Frontal cortex (tissue), 4 donors: ENCODE results near the gene TTC39A. TPM values are rescaled to one million over a fixed set of nuclear protein-coding genes. Genes with fewer than 3 reads are reported as not detected.
"Not testable (repeated sequence)": the region's sequence is repeated elsewhere in the genome, so short reads cannot be mapped to it uniquely, and the experiment has no call there.

Experiments used
- DNase-seq, 2 donors: peaks; one replicate each; pipeline ENCODE4 v3.0.0; 2012; ENCODE audit warnings: low spot score in 2 of 2
- FAIRE-seq: peaks from 2 replicates; lab custom pipeline; 2012; peaks lifted over from hg19 to GRCh38; lab: Jason Lieb, UNC
- total RNA-seq: library from RNA; depleted of rRNA; stranded (reverse); fragments of >200 nt; gene quantifications from one replicate; pipeline ENCODE4 v1.2.3, GENCODE V29; 2014
- donor health status: control.
- donor health status: control.
- donor health status: control.

TTC39A gene
- total RNA-seq, 1 donor from 2014 or later, result 1.2 TPM

- FAIRE-seq (no peak), DNase-seq (no peak)
Observed at GRCh38 chr1:51341876-51342496, 11.6 kb upstream of the TTC39A start.

GRCh38 chr1:51340380-51340779 lies 10.0 kb upstream of the TTC39A start:
- DNase-seq (no peak), FAIRE-seq (no peak)

- FAIRE-seq (no peak), DNase-seq (no peak)
Observed at GRCh38 chr1:51336711-51337110, 6.3 kb upstream of the TTC39A start.

DNA sequence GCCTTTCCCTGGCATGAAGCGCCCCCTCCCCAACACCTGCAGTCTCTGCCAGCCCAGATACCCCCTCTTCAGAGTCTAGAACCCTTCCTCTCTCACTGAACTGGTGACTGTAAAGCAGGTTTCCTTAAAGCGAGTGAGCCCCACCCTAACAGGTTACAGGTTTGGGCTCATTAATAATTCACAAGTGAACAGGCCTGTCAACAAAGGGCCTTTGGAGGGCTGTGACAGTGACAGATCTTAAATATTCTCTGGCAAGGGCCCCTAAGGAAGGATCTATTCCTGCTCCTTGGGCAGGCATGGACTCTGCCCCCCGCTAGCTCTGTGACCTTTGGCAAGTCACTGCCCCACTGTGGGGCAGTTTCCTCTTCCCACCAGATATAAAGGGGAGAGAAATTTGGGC lies 5.6 kb upstream of the TTC39A start:
- FAIRE-seq (no peak), DNase-seq (no peak)

GRCh38 chr1:51331206-51332100 lies 1.1 kb upstream of the TTC39A start:
- DNase-seq (peak in 1 of 2 donors; percentile 67), FAIRE-seq (no peak)

GRCh38 chr1:51329443-51330325 lies 678 bp downstream of the TTC39A start:
- FAIRE-seq (no peak), DNase-seq (no peak)

DNA sequence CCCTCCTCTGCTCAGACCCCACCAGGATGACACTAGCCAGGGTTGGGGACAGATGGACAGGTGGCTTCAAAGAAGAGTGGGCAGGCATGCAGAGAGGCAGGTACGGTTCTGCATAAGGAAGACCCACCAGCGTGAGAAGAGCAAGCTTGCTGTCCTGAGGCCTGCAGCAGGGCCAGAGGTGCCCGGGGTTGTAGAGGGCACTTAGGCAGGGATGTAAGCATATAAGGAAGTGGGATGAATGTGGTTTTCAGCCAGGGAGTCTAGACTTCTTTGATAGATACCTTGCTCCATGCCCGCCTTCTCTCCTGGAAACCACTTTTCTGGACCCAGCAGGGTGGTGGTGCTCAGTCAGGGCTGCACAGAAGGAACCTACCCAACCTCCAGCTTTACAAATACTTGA lies 1.4 kb downstream of the TTC39A start:
- no peak for DNase-seq
- FAIRE-seq, result no peak

DNA sequence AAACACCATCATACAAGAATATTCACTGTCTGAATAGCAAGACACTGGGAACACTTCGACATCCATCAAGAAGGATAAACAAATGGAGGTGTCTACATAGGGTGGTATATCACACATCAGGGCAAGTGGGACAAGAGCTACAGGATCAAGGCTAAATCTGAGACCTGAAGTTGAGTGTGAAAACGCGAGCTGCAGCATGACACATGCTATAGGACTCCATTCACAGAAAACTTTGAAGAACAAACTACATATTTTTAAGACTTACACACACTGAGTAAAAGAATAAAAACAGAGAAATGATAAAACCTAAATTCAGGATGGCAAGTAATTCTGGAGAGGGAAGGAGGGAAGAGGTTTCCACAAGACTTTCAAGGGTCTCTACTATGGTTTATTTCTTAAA lies 2.1 kb downstream of the TTC39A start:
- no peak for FAIRE-seq
- no peak for DNase-seq

DNA sequence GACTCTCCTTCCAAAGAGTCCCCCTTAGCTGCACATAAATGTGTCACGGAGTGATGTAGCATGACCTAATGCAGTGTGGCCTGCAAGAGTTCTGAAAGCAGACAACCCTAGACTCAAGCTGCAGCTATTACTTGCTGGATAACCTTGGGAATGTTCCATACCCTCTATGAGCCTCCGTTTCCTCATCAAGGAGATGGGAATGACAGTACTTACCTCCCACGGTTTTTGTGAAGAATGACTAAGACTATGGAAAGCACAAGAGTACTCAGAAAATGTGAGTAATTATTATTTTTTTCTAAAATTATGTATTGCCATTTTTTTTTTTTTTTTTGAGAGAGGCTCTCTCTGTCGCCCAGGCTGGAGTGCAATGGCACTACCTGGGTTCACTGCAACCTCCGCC lies 3.0 kb downstream of the TTC39A start:
- FAIRE-seq (no peak), DNase-seq (no peak)

- FAIRE-seq (no peak), DNase-seq (no peak)
Observed at GRCh38 chr1:51326839-51327238, 3.5 kb downstream of the TTC39A start.

GRCh38 chr1:51325878-51326755 lies 4.2 kb downstream of the TTC39A start:
- FAIRE-seq, result no peak

GRCh38 chr1:51325391-51325790 lies 5.0 kb downstream of the TTC39A start:
- FAIRE-seq (no peak), DNase-seq (no peak)

More at GRCh38 chr1:51325878-51326755, 4.2 kb downstream of the TTC39A start:
- DNase-seq, result no peak

GRCh38 chr1:51325011-51325385 lies 5.4 kb downstream of the TTC39A start:
- not testable (repeated sequence) for FAIRE-seq, DNase-seq

DNA sequence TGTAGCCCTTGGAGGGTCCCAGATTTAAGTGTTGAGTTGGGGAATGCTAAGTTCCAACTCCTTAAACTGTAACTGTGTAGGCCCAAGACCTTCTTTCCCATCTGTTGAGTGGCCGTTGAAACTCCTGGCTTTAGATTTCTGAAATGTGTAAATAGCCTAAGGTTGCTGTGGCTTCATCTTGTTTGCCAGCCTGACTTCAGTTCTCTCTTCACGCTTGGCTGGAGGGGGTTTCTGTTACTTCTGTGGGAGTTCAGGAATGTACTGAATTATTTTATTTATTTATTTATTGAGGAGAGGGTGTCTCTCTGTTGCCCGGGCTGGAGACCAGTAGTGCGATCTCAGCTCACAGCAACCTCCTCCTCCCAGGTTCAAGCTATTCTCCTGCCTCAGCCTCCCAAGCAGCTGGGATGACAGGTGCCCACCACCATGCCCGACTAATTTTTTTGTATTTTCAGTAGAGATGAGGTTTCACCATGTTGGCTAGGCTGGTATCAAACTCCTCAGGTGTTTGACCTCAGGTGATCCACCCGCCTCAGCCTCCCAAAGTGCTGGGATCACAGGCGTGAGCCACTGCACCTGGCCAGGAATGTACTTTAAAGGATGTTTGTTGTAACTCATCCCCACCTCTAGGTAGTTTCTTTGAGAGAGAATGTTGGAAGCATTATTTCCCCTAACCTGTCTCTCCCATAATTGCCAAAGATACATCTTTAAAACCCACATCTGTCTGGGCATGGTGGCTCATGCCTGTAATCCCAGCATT lies 5.9 kb downstream of the TTC39A start:
- FAIRE-seq, result no peak
- no peak for DNase-seq

GRCh38 chr1:51323778-51324177 lies 6.6 kb downstream of the TTC39A start:
- FAIRE-seq, result no peak

DNA sequence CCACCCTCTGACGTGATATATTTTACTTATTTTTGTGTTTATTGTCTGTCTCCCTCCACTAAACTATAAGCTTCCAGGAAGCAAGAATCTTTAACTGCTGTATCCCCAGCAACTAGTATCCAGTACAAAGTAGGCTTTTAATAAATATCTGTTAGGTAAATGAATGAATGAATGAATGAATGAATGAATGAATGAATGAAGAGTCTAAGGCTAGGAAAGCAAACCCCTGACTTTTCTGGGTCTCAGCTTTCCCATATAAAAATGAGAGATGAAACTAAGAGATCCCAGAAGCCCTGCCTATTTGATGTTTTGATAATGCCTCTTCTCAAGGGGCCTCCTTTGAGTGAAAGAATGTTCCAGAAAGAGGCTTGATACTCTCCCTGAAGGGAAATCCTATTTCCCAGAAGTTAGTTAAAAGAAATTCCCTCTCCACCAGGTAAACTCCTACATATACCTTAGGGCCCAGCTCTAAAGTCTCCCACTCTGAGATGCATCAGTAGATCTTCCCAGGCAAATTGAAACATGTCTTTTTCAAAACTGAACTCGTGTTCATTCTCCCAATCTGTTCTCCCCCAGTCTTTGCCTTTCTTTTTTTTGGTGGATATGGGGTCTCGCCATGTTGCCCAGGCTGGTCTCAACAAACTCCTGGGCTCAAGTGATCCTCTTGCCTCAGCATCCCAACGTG lies 7.8 kb downstream of the TTC39A start:
- no peak for FAIRE-seq

More at GRCh38 chr1:51323778-51324177, 6.6 kb downstream of the TTC39A start:
- DNase-seq, result no peak

GRCh38 chr1:51321924-51322280 lies 8.5 kb downstream of the TTC39A start:
- DNase-seq (no peak), FAIRE-seq (no peak)

More for the DNA sequence above, 7.8 kb downstream of the TTC39A start:
- no peak for DNase-seq
